ENCODE results near the gene NEK7.
"Not testable (repeated sequence)": the region's sequence is repeated elsewhere in the genome, so short reads cannot be mapped to it uniquely, and the experiment has no call there.

Gene NEK7

DNA sequence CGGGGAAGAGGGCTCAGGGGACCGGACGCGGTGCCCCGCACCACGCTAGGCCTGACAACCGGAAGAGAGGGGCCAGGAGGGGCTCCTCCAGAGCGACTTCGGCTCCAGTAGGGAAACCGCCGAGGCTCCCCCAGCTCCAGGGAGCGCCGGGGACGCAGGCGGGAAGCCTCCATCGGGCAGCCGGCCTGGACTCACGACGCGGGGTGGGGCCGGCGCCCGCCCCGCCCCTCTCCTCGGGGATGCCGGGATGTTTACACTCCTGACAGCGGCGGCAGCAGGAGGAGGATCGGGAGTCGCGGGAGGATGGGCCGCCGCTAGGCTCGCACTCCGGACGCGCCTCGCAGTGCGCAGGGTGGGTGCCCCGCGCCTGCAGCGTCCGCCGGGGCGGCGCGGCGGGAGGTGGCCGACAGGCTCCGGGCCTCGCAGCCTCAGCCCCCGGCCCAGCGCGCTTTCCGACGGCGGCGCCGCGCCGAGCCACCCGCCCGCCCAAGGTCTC, at the start of gene NEK7:
Gene NEK7 (plus strand): TSS at position 254 of the 496 bp plus-strand sequence. CDS start 75,583 bp downstream, outside the sequence.
- DNase-seq (ENCODE audit: low spot score) = peak; percentile 86

DNA sequence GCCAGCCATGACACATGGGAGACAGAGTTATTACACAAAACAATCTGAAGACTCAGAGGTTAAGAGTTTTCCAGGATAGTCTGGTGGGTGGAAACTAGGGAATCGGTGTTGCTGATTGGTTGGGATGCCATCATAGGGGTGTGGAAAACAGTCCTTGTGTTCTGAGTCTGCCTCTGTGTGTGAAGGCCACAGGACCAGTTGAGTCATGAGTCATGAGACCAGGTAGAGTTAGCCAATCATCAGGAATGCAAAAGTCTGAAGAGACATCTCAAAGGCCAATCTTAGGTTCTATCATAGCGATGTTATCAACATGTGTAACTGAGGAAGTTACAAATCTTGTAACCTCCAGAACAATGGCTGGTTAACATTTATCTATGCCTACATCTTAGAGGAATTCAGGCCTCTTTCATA, 49.7 kb upstream of the NEK7 start:
- no peak for DNase-seq (ENCODE audit: low spot score)

DNA sequence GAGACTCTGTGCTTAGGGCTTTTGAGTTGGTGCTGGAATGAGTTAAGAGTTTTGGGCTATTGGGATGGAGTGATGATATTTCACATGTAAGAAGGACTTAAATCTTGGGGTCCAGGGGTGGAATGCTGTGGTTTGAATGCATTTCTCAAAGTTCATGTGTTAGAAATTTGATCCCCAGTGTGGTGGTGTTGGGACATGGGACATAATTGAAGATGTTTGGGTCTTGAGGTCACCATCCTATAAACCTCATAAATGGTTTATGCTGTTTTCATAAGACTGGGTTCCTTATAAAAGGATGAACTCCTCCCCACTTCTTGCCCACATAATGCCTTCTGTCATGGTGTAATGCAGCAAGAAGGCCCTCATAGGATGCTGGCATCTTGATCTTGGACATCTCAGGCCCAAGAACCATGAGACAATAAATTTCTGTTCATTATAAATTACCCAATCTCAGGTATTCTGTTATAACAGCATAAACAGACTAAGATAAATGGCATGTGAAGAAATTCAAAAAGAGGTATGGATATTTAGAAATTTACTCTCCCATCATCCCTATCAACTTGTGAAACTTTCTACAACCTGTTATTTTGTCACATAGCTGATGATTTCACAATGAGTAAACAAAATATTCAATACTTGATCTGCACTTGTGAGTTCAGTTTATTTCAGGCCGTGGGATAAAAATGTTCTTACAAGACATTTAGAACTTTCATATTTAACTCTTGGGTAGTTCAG, 48.0 kb upstream of the NEK7 start:
- no peak for DNase-seq (ENCODE audit: low spot score)

DNA sequence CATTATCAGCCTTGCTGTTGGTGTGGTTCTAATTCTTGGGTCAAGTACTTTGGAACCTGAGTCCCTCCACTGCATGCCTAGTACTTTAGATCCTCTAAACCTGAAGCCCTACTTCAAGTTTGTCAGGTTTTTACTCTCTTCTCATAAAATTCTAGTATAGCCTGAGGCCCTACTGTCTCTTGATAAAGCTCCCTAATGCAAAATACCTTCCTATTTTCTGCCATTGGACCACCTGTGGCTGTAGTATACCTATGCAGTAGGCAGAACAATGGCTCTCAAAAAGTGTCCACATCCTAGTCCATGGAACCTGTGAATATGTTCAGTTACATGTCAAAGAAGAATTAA, 47.5 kb upstream of the NEK7 start:
- no peak for DNase-seq (ENCODE audit: low spot score)

DNA sequence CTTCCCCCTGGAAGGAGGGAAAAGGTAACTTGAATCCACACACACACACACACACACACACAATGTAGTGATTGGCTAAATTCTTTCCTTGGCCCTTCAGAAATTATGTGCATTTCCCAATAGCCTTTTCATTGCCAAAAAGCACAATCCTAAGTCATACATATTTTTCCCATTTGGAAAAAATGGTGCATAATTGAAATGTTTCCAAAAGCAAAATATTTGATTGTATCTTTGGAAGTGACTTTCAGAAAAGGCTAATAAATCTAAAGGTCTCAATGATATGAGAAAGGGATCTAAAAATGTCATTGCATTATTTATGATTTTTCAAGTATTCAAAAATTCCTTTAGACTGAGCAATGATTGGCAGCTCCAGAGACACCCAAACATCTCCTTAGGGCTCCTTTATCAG, 43.5 kb upstream of the NEK7 start:
- DNase-seq (ENCODE audit: low spot score) = no peak

DNA sequence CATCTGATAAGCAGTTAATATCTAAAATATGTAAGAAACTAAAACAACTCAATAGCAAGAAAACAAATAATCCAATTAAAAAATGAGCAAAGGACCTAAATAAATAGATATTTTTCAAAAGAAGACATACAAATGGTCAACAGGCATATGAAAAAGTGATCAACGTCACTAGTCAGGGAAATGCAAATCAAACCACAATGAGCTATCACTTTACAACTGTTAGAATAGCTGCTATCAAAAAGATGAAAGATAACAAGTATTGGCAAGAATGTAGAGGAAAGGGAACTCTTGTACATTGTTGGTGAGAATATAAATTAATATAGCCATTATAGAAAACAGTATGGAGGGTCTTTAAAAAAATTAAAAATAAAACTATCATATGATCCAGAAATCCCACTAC, 40.7 kb upstream of the NEK7 start:
- no peak for DNase-seq (ENCODE audit: low spot score)

DNA sequence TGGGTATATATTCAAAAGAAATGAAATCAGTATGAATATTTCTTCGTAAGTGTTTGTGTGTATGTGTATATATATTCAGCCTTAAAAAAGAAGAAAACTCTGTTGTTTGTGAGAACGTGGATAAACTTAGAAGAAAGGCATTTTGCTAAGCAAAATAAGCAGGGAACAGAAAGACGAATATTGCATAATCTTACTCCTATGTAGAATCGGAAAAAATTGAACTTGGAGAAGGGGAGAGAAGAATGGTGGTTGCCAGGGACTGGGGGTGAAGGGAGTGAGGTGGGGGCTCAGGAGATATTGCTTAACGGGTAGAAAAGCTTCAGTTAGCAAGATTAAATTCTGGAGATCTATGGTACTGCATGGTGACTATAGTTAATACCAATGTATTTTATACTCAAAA, 40.3 kb upstream of the NEK7 start:
- no peak for DNase-seq (ENCODE audit: low spot score)

DNA sequence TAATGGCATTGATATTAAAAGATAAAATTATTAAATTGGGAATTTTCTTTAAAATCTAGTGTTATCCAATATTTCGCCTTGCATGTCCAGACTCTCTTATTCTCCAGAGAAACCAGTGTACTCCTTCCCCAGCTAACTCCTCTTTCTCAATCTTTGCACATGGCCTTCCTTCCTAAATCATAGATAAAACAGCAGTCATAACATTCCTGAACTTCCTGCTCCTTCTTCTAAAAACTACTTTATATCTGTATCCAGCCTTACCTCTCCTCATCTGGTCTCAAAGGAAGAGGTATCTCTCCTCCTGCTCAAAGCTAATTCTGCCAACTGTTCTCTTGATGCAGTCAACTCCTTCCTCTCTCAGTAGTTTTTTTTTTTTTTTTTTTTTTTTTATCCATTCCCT, 39.5 kb upstream of the NEK7 start:
- no peak for DNase-seq (ENCODE audit: low spot score)

DNA sequence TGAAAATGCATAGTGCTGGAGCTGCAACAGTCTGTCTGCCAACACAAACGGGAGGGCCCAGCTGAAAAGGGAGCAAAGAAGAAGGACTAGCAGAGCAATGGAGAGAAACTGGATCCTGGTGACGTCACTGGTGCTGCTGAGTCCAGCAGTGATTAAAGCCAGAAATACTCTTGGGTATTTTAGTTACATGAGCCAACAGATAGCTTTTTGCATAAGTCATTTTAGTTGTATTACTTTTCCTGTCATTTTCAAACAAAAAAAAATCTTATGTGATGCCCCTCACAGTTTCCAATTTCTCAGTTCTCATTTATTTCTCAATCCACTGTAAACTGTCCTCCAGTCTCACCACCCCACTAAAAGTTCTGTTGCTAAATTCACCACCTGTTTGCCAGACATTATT, 38.7 kb upstream of the NEK7 start:
- DNase-seq (ENCODE audit: low spot score) = no peak

DNA sequence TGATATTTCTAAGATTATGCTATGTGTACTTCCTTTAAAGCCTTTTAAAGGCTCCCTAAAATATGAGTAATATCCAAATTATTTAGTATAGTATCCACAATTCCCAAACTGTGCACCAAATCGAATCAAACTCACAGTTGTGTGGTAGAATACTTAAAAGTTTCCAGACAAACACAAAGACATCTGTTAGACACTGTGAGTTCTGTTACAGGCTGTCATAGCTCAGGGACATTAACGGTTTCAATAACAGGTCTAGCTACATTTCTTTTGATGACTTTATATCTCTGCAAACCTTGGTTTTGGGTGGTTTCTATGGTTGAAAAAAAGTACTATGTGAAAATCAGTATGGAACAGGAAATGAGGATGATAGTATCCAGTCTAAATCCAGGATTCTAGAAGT, 36.9 kb upstream of the NEK7 start:
- no peak for DNase-seq (ENCODE audit: low spot score)

DNA sequence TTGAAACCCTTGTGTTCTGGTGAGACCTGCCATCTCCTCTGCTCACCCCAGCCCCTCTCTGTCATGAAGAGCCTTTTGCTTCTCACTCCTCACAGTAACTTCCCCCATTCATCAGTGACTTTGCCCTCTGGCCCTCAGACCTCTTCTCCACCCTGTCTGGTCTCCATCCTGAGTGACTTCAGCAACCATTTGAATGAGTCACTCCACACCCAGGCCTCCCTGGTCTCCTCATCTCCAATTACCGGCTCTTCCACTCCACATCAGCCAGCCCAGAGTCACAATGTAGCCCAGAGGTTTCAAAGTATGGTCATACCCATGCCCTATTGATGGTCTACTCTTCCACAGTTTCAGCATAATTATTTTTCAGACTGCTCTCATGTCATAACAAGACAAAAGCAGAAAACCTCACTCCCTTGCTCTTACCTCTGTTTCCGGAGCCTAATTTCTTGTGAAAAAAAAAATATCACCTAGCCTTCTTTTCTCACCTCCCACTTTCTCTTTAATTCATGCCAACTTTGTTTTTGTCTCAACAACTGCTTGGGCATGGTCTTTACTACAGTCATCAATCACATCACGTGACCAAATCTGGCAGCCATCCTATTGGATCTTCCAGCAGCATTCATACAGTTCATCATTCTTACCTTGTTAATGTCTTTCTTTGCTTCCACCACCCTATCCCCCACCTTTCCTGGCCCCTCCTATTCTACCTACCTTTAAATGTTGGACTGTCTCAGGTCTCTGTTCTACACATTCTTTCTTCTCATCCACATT, 35.6 kb upstream of the NEK7 start:
- no peak for DNase-seq (ENCODE audit: low spot score)

DNA sequence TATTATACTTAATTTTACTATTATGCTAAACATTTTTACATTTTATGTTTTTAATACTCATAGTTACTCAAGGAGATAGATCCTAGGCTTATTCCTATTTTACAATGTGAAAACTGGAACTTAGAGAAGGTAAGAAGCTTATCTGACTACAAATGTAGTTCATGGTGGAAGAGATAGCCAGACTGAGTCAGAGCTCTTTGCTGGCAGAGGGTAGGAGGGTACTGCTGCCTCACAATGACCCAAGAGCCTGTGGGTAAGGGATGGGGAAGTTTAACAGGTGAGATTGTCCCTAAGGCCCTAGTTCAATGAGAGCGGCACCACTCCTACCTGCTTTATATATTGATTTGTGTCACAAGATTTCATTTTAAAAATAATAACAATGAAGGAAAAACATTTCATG, 34.1 kb upstream of the NEK7 start:
- no peak for DNase-seq (ENCODE audit: low spot score)

DNA sequence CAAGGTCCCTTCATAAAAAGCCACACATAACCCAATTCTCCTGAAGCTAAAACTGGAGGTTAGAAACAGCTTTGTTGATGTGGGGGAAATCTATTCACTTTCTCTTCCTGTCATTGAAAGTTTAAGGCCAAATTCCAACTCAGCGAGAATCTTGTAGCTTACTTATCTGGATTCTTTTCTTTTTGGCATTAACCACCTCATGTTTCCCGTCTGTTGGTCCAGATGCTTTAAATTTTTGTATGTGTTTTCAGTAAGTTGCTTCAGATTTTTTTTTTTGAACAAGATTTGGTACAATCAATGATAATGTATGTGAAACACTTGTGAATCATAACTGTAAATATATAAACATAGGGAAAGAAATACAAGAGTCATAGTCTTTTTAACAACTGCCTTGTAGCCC, 33.7 kb upstream of the NEK7 start:
- no peak for DNase-seq (ENCODE audit: low spot score)

DNA sequence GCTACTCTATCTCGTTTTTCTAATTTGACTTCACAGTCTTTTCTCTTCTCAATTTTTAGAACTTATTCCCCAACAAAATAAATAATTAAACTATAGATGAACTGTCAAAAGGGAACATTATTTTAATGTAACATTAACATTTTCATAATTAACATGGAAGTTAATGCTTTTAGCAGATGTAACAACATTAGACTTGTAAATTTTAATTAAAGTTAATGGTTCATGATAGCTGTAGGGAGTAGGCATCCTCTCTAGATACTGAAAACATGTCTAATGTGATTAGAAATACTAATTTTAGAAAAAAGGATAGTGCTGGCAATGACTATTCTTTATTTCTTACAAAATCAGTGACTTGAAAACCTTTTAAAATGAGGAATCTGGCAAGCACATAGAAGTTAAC, 32.1 kb upstream of the NEK7 start:
- DNase-seq (ENCODE audit: low spot score) = no peak

DNA sequence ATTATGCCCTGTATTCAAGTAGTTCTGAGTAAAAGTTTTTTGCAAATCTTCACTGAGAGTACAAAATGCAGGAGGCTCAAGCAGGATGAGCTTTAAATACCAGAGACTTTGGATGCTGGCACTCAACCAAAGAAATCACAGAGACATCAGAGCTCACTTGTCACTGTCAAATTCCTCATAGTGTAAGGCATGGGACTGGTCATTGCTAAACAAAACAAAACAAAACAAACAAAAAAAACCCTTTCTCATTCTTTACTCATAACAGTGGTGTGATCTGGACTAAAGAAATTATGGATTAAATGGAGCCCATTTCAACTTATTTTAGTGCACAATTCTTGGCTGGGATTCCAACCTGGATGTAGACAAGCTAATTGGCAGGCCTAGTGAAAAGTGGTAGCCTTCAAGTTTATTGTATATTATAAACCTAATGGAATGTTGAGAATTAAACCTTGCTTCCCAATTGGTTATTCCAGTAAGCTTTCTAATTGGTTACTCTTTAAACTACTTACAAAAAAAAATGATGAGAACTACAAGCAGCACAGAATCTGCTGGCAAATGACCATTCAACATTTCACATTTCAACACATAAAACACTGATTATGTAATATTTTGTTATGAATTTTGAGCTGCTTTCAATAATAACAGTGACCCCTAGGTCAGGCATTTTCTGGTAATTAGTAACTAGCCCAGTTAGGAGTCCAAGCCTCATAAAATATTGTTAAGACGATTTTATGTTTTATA, 30.6 kb upstream of the NEK7 start:
- no peak for DNase-seq (ENCODE audit: low spot score)

DNA sequence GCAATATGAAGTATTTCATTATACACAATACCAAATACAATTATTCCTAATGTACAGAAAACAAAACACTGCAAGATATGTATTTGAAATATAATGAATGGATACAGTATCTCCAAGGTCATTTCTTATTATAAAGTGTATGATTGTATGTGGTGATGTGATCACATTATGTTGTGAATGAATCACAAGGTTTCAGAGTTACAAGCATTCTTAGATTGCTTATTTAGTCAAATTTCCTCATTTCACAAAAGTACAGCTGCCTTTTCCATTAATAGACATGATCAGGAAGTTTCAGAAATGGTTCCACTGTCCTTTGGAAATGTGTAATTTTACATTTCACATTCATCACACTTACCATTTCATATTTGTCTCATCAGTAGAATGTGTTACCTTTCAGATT, 28.3 kb upstream of the NEK7 start:
- DNase-seq (ENCODE audit: low spot score) = no peak

DNA sequence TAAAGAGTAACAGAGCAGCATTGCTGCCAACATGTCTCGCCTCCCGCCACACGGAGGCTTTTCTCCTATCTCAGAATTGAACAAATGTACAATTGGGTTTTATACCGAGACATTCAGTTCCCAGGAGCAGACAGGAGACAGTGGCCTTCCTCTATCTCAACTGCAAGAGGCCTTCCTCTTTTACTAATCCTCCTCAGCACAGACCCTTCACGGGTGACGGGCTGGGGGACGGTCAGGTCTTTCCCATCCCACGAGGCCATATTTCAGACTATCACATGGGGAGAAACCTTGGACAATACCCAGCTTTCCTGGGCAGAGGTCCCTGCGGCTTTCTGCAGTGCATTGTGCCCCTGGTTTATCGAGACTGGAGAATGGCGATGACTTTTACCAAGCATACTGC, 26.7 kb upstream of the NEK7 start:
- DNase-seq (ENCODE audit: low spot score) = not testable (repeated sequence)

DNA sequence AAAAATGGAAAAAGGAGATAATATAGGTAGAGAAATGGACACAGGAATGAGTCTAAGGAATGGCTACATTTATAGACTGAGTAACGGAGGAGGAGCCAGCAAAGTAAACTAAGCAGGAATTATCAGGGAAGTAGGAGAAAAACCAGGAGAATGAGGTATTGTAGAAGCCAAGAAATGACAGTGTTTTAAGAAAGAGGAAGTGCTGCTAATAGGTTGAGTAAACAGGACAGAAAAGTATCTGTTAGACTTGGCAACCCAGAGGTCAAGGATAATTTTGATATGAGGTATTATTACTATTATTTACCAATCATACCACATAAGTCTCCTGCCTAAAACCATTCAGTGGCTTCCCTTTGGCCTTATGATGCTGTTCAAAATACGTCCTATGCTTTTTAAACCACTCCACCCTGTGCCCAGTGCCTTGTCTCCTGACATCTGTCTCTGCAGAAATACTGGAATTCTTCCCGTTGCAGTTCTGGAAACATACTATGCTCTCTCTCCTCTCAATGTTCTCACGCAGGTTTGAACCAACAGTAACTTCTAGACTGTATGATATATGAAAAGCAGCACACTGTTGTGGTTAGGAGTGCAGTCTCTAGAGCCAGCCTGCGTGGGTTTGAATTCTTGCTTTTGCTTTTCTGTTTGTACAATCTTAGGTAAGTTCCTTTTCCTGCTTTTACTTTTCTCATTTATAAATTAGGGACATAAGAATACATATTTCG, 24.6 kb upstream of the NEK7 start:
- DNase-seq (ENCODE audit: low spot score) = no peak

DNA sequence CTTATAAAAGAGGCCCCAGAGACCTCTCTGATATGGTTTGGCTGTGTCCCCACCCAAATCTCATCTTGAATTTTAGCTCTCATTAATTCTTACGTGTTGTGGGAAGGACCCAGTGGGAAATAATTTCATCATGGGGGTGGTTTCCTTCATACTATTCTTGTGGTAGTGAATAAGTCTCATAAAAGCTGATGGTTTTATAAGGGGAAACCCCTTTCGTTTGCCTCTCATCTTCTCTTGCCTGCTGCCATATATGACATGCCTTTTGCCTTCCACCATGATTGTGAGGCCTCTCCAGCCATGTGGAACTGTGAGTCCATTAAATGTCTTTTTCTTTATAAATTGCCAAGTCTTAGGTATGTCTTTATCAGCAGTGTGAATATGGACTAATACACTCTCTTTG, 22.5 kb upstream of the NEK7 start:
- no peak for DNase-seq (ENCODE audit: low spot score)

DNA sequence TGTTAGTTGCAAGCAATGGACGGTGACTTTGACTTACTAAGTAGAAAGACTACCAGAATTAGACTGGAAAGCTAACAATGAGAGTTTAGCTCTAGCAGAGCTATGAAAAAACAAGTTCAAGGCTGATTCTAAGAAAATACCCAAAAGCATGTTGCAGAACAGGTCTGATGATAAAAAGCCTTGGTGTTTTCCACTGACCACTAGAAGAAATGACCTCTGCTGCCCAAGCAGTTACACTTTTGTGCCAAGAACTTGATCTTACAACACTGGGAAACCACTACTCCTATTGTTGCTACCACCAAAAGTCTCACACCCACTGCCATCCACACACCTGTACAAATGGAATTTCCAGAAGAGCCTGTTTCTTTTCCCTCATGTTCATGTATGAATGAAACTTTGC, 21.4 kb upstream of the NEK7 start:
- DNase-seq (ENCODE audit: low spot score) = no peak

DNA sequence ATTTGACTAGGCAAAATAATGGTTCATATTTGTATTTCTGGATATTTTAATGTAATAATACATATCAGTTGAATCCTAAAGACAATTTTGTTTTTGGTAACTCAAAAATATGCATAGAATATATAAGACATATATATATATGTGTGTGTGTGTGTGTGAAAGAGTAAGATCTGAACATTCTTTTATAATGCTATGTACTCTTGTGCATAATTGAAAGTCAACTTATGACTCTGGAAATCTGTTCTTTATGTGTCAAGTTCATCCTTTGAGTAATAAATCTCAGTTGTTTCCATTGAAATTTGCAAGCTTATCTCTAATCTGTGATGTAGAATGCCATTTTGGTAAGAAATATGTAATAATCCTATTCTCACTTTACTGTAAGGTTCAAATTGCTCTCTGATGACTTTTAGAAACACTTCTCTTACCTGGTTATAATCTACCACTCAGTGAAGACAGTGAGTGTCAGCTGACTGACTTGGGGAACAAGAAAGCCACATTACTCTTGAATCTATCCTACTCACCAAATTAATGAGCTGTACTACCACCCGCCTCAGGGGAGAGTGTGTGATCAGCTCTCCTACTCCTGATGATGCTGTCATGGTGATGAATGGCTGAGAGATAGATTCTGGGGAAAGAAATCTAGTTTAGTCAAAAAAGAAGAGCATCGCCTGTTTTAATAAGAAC, 15.0 kb upstream of the NEK7 start:
- no peak for DNase-seq (ENCODE audit: low spot score)

DNA sequence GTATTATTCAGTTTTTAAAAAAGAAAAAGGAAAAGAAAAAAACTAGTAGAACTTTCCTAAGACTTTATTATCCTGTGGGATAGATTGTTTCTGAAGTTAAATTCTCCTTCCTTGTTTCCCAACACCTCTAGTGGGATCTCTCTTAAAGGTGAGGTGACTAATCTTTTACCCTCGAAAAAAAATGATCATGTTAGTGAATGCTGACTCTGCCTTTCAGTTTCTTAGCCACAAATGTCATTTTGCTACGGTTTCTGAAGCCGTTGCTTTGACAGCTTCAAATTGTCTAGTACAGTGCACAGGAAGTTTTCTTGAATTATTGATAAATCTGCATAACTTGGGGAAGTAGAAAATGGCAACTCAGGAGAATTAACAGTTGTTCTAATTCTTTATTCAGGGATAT, 13.0 kb upstream of the NEK7 start:
- no peak for DNase-seq (ENCODE audit: low spot score)

All from hematopoietic multipotent progenitor cell treated with erythropoietin and hydrocortisone succinate and interleukin-3 and kit ligand, for 17 days (in vitro differentiated cells).